ENCODE data around the gene ATP13A2. TPM values are rescaled to one million over a fixed set of nuclear protein-coding genes. Genes with fewer than 3 reads are reported as not detected.

ATP13A2 gene
- total and polyA plus RNA-seq, 2 donors from 2014 or later, result 23.8 to 38.6 TPM

- peaks cover 0 to 5% (median 5%) of the 10 kb centered on the region in 3 donors for H3K36me3 ChIP-seq (ENCODE audit: control insufficient read depth in 2 of 3, insufficient read depth in 3 of 3, low read length in 3 of 3)
- TF ChIP-seq CTCF (IDR thresholded peaks at IDR 0.05; ENCODE audit: borderline replicate concordance, extremely low read depth, insufficient read depth), result no peak
- no peak for FAIRE-seq
- H3K27me3 ChIP-seq (ENCODE audit: control insufficient read depth, insufficient read depth, low read length), result no peaks in the 10 kb centered on the region
- no peaks in the 10 kb centered on the region for H3K9me3 ChIP-seq (ENCODE audit: control insufficient read depth in 2 of 3, insufficient read depth in 1 of 3, low read length in 3 of 3)
- peak overlapping the region in 1 of 3 donors; percentile 88 for H3K9ac ChIP-seq (ENCODE audit: low read length in 3 of 3)
- peak overlapping the region in 1 of 3 donors; percentile 95 for H3K4me3 ChIP-seq (ENCODE audit: low read length in 3 of 3)
- intact Hi-C loops (cut with DNase I), result no loop called here
- H3K27ac ChIP-seq (ENCODE audit: low read depth in 2 of 2, low read length in 2 of 2), result no peak overlapping the region
- H3K4me1 ChIP-seq (ENCODE audit: control insufficient read depth in 2 of 3, insufficient read depth in 2 of 3, low read depth in 1 of 3, low read length in 3 of 3), result peaks cover 0 to 16% (median 9%) of the 10 kb centered on the region in 3 donors
- DNase-seq, result no peak
These were observed 40.3 kb upstream of the ATP13A2 start for GRCh38 chr1:17052038-17052437.

GRCh38 chr1:17047924-17048323 lies 36.2 kb upstream of the ATP13A2 start:
- TF ChIP-seq CTCF (IDR thresholded peaks at IDR 0.05; ENCODE audit: borderline replicate concordance, extremely low read depth, insufficient read depth), result no peak
- Histone ChIP-seq H3K4me3 (ENCODE audit: low read length in 3 of 3) (no peak overlapping the region), H3K9me3 (ENCODE audit: control insufficient read depth in 2 of 3, insufficient read depth in 1 of 3, low read length in 3 of 3) (no peaks in the 10 kb centered on the region), H3K27me3 (ENCODE audit: control insufficient read depth, insufficient read depth, low read length) (no peaks in the 10 kb centered on the region), H3K9ac (ENCODE audit: low read length in 3 of 3) (no peak overlapping the region), H3K36me3 (ENCODE audit: control insufficient read depth in 2 of 3, insufficient read depth in 3 of 3, low read length in 3 of 3) (peaks cover 7 to 17% (median 13%) of the 10 kb centered on the region in 3 donors), H3K4me1 (ENCODE audit: control insufficient read depth in 2 of 3, insufficient read depth in 2 of 3, low read depth in 1 of 3, low read length in 3 of 3) (peaks cover 0 to 16% (median 13%) of the 10 kb centered on the region in 3 donors), H3K27ac (ENCODE audit: low read depth in 2 of 2, low read length in 2 of 2) (no peak overlapping the region)
- no peak for DNase-seq
- intact Hi-C loops (cut with DNase I), result loop anchor here (10.0 kb wide), 1 partner anchor 73 kb away; no protein-coding TSS in a partner anchor
- FAIRE-seq, result no peak

GRCh38 chr1:17046334-17046657 lies 34.6 kb upstream of the ATP13A2 start:
- Histone ChIP-seq H3K36me3 (ENCODE audit: control insufficient read depth in 2 of 3, insufficient read depth in 3 of 3, low read length in 3 of 3) (peaks cover 7 to 27% (median 13%) of the 10 kb centered on the region in 3 donors), H3K4me1 (ENCODE audit: control insufficient read depth in 2 of 3, insufficient read depth in 2 of 3, low read depth in 1 of 3, low read length in 3 of 3) (peaks cover 0 to 8% (median 3%) of the 10 kb centered on the region in 3 donors), H3K9me3 (ENCODE audit: control insufficient read depth in 2 of 3, insufficient read depth in 1 of 3, low read length in 3 of 3) (no peaks in the 10 kb centered on the region), H3K4me3 (ENCODE audit: low read length in 3 of 3) (no peak overlapping the region), H3K27ac (ENCODE audit: low read depth in 2 of 2, low read length in 2 of 2) (no peak overlapping the region), H3K9ac (ENCODE audit: low read length in 3 of 3) (no peak overlapping the region), H3K27me3 (ENCODE audit: control insufficient read depth, insufficient read depth, low read length) (no peaks in the 10 kb centered on the region)
- intact Hi-C loops (cut with DNase I), result loop anchor here (10.0 kb wide), 1 partner anchor 71 kb away; no protein-coding TSS in a partner anchor
- DNase-seq (no peak), FAIRE-seq (no peak)
- no peak for TF ChIP-seq CTCF (IDR thresholded peaks at IDR 0.05; ENCODE audit: borderline replicate concordance, extremely low read depth, insufficient read depth)
